CD4-positive, alpha-beta T cell (primary cell): ENCODE results near the gene NDUFAF2. TPM values are rescaled to one million over a fixed set of nuclear protein-coding genes. Genes with fewer than 3 reads are reported as not detected.

Experiments
- ATAC-seq: fragments of 200-7000 bp; cut with Tn5 transposase; one replicate; pipeline ENCODE4 v1.10.0; 2022; ENCODE audit warnings: mild to moderate bottlenecking; ENCODE audit not compliant: poor library complexity
- CTCF ChIA-PET: fragments of 350-600 bp; sonication (Branson Sonifier 250); formaldehyde crosslinking; loops from one replicate; lab custom pipeline; 2021; ENCODE audit warnings: antibody characterized with exemption, inconsistent platforms; lab: Charles Lee
- POLR2A ChIA-PET: fragments of 350-600 bp; sonication (Branson Sonifier 250); formaldehyde crosslinking; loops from one replicate; lab custom pipeline; 2021; ENCODE audit warnings: antibody characterized with exemption, inconsistent platforms; lab: Charles Lee
- DNase-seq, 14 experiments: peaks; one replicate each; pipeline ENCODE4 v3.0.0-alpha.2; 2013 to 2020; ENCODE audit warnings: mixed read lengths in 2 of 14
- H3K27ac ChIP-seq, 2 donors: one replicate each; pipeline versions ENCODE4 v1.5.1 to v1.7.0; 2013; ENCODE audit warnings: low read length in 2 of 2, low read depth in 1 of 2, mild to moderate bottlenecking in 1 of 2
- H3K27me3 ChIP-seq, 2 experiments: 1 replicate in 1 of 2; 2 replicates in 1 of 2; pipeline versions ENCODE4 v1.6.1 to v1.7.0; 2013; ENCODE audit warnings: low read length in 2 of 2, control low read depth in 1 of 2, mild to moderate bottlenecking in 1 of 2, moderate library complexity in 1 of 2; ENCODE audit not compliant: insufficient read depth in 2 of 2, control insufficient read depth in 1 of 2
- H3K36me3 ChIP-seq: one replicate; pipeline ENCODE4 v1.6.1; 2013; ENCODE audit warnings: low read length, control low read depth; ENCODE audit not compliant: insufficient read depth
- H3K4me1 ChIP-seq: one replicate; pipeline ENCODE4 v1.6.1; 2013; ENCODE audit warnings: low read length, control low read depth; ENCODE audit not compliant: insufficient read depth
- H3K4me3 ChIP-seq: one replicate; pipeline ENCODE4 v1.5.1; 2013; ENCODE audit warnings: mild to moderate bottlenecking, low read length, moderate library complexity
- H3K9me3 ChIP-seq, 2 experiments: 1 replicate in 1 of 2; 2 replicates in 1 of 2; pipeline versions ENCODE4 v1.6.1 to v1.7.0; 2013; ENCODE audit warnings: low read length in 2 of 2, mild to moderate bottlenecking in 2 of 2, control low read depth in 1 of 2, moderate library complexity in 1 of 2; ENCODE audit not compliant: control insufficient read depth in 1 of 2, insufficient read depth in 1 of 2
- H3K27ac Mint-ChIP-seq: one replicate; pipeline ENCODE4 v1.8.0; 2020; ENCODE audit warnings: mixed read lengths
- H3K27me3 Mint-ChIP-seq: one replicate; pipeline ENCODE4 v1.8.0; 2021; ENCODE audit warnings: mixed read lengths
- H3K36me3 Mint-ChIP-seq: one replicate; pipeline ENCODE4 v1.8.0; 2021; ENCODE audit warnings: low read depth, mixed read lengths
- H3K4me1 Mint-ChIP-seq: one replicate; pipeline ENCODE4 v1.8.0; 2021; ENCODE audit warnings: low read depth, mixed read lengths
- H3K4me3 Mint-ChIP-seq: one replicate; pipeline ENCODE4 v1.8.0; 2020; ENCODE audit warnings: mild to moderate bottlenecking, mixed read lengths
- H3K9me3 Mint-ChIP-seq: one replicate; pipeline ENCODE4 v1.8.0; 2020; ENCODE audit warnings: mixed read lengths
- CTCF ChIP-seq: fragments of 200-600 bp; IDR thresholded peaks from one replicate; pipeline ENCODE4 v1.8.0; 2022; ENCODE audit warnings: antibody characterized with exemption, mild to moderate bottlenecking
- intact Hi-C, 2 experiments: fragments of 100-400 bp; cut with DNase I in 1 of 2; cut with micrococcal nuclease in 1 of 2; formaldehyde crosslinking; loops; one replicate each; pipeline versions ENCODE4 v1.15.1 to v1.9.0; 2023 to 2025; cut with DNase I, micrococcal nuclease
- total RNA-seq, 174 experiments: library from RNA in 2 of 174; stranded (reverse) in 2 of 174; gene quantifications; one replicate each; pipeline ENCODE4 v1.2.3 and lab custom pipeline; 2021 to 2026

The NDUFAF2 gene
- total RNA-seq, 2 experiments from 2014 or later: 8.1 to 8.8 TPM

DNA sequence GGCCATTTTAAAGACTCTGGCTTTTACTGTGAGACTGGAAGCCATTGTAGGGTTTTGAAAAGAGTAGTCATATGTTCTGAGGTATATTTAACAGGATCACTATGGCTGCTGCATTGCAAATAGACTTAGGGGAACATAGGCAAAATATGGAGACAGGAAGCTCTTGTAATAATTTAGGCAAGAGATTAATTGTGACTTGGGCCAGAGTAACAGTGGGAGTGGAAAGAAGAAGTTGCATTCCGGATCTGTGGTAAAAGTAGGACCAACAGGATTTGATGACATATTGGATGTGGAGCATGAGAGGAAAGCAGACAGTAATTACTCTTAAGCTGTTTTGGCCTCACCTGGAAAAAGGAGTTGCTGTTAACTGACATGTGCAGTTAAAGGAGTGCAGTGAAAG is 131.6 kb downstream of the NDUFAF2 start:
- H3K27me3 Mint-ChIP-seq: no peaks in the 10 kb centered on the region
- intact Hi-C loops: no loop called here
- TF ChIP-seq CTCF: no peak
- H3K9me3 Mint-ChIP-seq: no peaks in the 10 kb centered on the region
- Histone ChIP-seq H3K27ac (no peak overlapping the region), H3K9me3 (peaks cover 0 to 11% of the 10 kb centered on the region in 2 experiments), H3K36me3 (peaks cover 6% of the 10 kb centered on the region), H3K4me3 (no peak overlapping the region), H3K4me1 (no peaks in the 10 kb centered on the region), H3K27me3 (no peaks in the 10 kb centered on the region)
- no peak overlapping the region for H3K4me3 Mint-ChIP-seq
- H3K4me1 Mint-ChIP-seq: peaks cover 3% of the 10 kb centered on the region
- ATAC-seq (no peak), DNase-seq (no peak)
- peaks cover 37% of the 10 kb centered on the region for H3K36me3 Mint-ChIP-seq
- H3K27ac Mint-ChIP-seq: no peak overlapping the region
- POLR2A ChIA-PET: no interaction called here
- CTCF ChIA-PET: no interaction called here

DNA sequence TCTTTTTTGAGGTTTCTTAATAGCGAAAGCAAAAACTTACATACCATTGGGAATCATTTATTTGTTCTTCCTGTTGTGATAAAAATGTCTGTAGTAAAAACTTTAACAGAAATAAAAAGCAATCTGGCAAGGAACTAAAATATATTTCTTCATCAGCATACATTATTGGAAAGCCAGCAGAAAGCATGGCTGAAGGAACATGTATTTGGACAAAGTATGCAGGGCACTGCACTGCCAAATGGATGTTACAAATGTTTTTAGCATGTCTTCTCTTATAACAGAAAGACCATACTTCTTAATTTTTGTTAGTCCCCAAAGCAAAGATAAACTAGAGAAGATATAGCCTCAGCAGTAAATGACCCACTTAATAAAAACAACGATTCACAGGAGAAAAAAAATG is 136.7 kb downstream of the NDUFAF2 start:
- no peaks in the 10 kb centered on the region for H3K4me1 ChIP-seq
- Mint-ChIP-seq H3K36me3 (peaks cover 41% of the 10 kb centered on the region), H3K27ac (no peak overlapping the region), H3K27me3 (no peaks in the 10 kb centered on the region), H3K4me1 (no peaks in the 10 kb centered on the region), H3K9me3 (no peaks in the 10 kb centered on the region), H3K4me3 (no peak overlapping the region)
- ChIA-PET POLR2A (no interaction called here), CTCF (no interaction called here)
- no peaks in the 10 kb centered on the region for H3K27me3 ChIP-seq
- intact Hi-C loops: no loop called here
- no peaks in the 10 kb centered on the region for H3K9me3 ChIP-seq
- ATAC-seq (no peak), DNase-seq (no peak)
- no peaks in the 10 kb centered on the region for H3K36me3 ChIP-seq
- no peak overlapping the region for H3K4me3 ChIP-seq
- H3K27ac ChIP-seq: no peak overlapping the region
- no peak for TF ChIP-seq CTCF

GRCh38 chr5:61082516-61083280 is 137.7 kb downstream of the NDUFAF2 start:
- DNase-seq (no peak), ATAC-seq (no peak)
- Histone ChIP-seq H3K4me1 (no peaks in the 10 kb centered on the region), H3K36me3 (no peaks in the 10 kb centered on the region), H3K27ac (no peak overlapping the region), H3K4me3 (no peak overlapping the region), H3K27me3 (no peaks in the 10 kb centered on the region), H3K9me3 (no peaks in the 10 kb centered on the region)
- Mint-ChIP-seq H3K27ac (no peak overlapping the region), H3K4me1 (no peaks in the 10 kb centered on the region), H3K36me3 (peaks cover 50% of the 10 kb centered on the region), H3K27me3 (no peaks in the 10 kb centered on the region), H3K4me3 (no peak overlapping the region), H3K9me3 (no peaks in the 10 kb centered on the region)
- ChIA-PET POLR2A (no interaction called here), CTCF (no interaction called here)
- intact Hi-C loops: no loop called here
- no peak for TF ChIP-seq CTCF
